DOHH2 (cell line): Measurements from ENCODE around the gene LMO7.

Experiments used
- H3F3A ChIP-seq: fragments of 200-600 bp; sonication (generic), shearing (Covaris generic); 2 replicates; pipeline ENCODE4 v1.6.0; 2016; ENCODE audit warnings: antibody characterized with exemption, mild to moderate bottlenecking; ENCODE audit not compliant: control insufficient read depth, insufficient read depth
- H3K27ac ChIP-seq: fragments of 200-600 bp; sonication (generic); 2 replicates; pipeline ENCODE4 v1.5.1; 2014; ENCODE audit warnings: low read depth, mild to moderate bottlenecking, low read length, moderate library complexity
- H3K27me3 ChIP-seq: fragments of 200-600 bp; sonication (generic); 2 replicates; pipeline ENCODE4 v1.6.1; 2014; ENCODE audit warnings: mild to moderate bottlenecking, low read length, mixed read lengths; ENCODE audit not compliant: control insufficient read depth
- H3K36me3 ChIP-seq: fragments of 200-600 bp; sonication (generic); 2 replicates; pipeline ENCODE4 v1.6.1; 2014; ENCODE audit warnings: mild to moderate bottlenecking, low read length, moderate library complexity, mixed read lengths; ENCODE audit not compliant: control insufficient read depth
- H3K4me1 ChIP-seq: fragments of 200-600 bp; sonication (generic); 2 replicates; pipeline ENCODE4 v1.6.1; 2014; ENCODE audit warnings: mild to moderate bottlenecking, low read length, mixed read lengths; ENCODE audit not compliant: control insufficient read depth
- H3K4me2 ChIP-seq: fragments of 200-600 bp; sonication (generic); 2 replicates; pipeline ENCODE4 v1.6.0; 2014; ENCODE audit warnings: mild to moderate bottlenecking, low read length, moderate library complexity
- H3K4me3 ChIP-seq: fragments of 200-600 bp; sonication (generic); 2 replicates; pipeline ENCODE4 v1.5.1; 2014; ENCODE audit warnings: mild to moderate bottlenecking, low read length, mixed read lengths
- H3K79me2 ChIP-seq: fragments of 200-600 bp; sonication (generic); 2 replicates; pipeline ENCODE4 v1.6.1; 2014; ENCODE audit warnings: mild to moderate bottlenecking, low read length, mixed read lengths; ENCODE audit not compliant: control insufficient read depth
- H3K9me2 ChIP-seq: fragments of 200-600 bp; sonication (generic); replicated peaks from 2 replicates; pipeline ENCODE4 v1.6.1; 2014; ENCODE audit warnings: mild to moderate bottlenecking, low read length, mixed read lengths; ENCODE audit not compliant: control insufficient read depth
- H3K9me3 ChIP-seq: fragments of 200-600 bp; sonication (generic); 2 replicates; pipeline ENCODE4 v1.6.1; 2014; ENCODE audit warnings: antibody characterized with exemption, low read length, mixed read lengths; ENCODE audit not compliant: control insufficient read depth, insufficient read depth
- H4K20me1 ChIP-seq: fragments of 200-600 bp; sonication (generic); 2 replicates; pipeline ENCODE4 v1.6.0; 2014; ENCODE audit warnings: low read depth, mild to moderate bottlenecking, antibody characterized with exemption, low read length, moderate library complexity; ENCODE audit not compliant: control insufficient read depth, insufficient read depth
- CTCF ChIP-seq: fragments of 200-600 bp; sonication (generic); IDR thresholded peaks from one replicate; pipeline ENCODE4 v1.5.1; 2014; ENCODE audit warnings: antibody characterized with exemption, mild to moderate bottlenecking, low read depth, low read length; ENCODE audit not compliant: poor library complexity, severe bottlenecking
- EZH2phosphoT487 ChIP-seq: fragments of 200-600 bp; sonication (generic); IDR thresholded peaks from 2 replicates; pipeline ENCODE4 v1.6.1; 2017; ENCODE audit warnings: borderline replicate concordance, mild to moderate bottlenecking, antibody characterized with exemption, low read length, moderate library complexity, mixed read lengths

The LMO7 gene

GRCh38 chr13:75770592-75771011, 134.5 kb downstream of the LMO7 start:
- H3K36me3 ChIP-seq: no peaks in the 10 kb centered on the region
- H3K27me3 ChIP-seq: no peaks in the 10 kb centered on the region
- no peaks in the 10 kb centered on the region for H3F3A ChIP-seq
- TF ChIP-seq CTCF (no peak), EZH2phosphoT487 (no peak)
- no peaks in the 10 kb centered on the region for H3K4me1 ChIP-seq
- H3K9me2 ChIP-seq: no peaks in the 10 kb centered on the region
- no peak overlapping the region for H3K27ac ChIP-seq
- H3K9me3 ChIP-seq: no peaks in the 10 kb centered on the region
- H3K79me2 ChIP-seq: no peaks in the 10 kb centered on the region
- no peak overlapping the region for H3K4me3 ChIP-seq
- H3K4me2 ChIP-seq: no peak overlapping the region
- H4K20me1 ChIP-seq: no peaks in the 10 kb centered on the region

- H3K4me2 ChIP-seq: no peak overlapping the region
- H3K9me2 ChIP-seq: no peaks in the 10 kb centered on the region
- no peaks in the 10 kb centered on the region for H3F3A ChIP-seq
- H3K79me2 ChIP-seq: no peaks in the 10 kb centered on the region
- H3K36me3 ChIP-seq: no peaks in the 10 kb centered on the region
- no peaks in the 10 kb centered on the region for H3K4me1 ChIP-seq
- TF ChIP-seq EZH2phosphoT487: no peak
- TF ChIP-seq CTCF: no peak
- no peaks in the 10 kb centered on the region for H4K20me1 ChIP-seq
- no peaks in the 10 kb centered on the region for H3K27me3 ChIP-seq
- no peak overlapping the region for H3K4me3 ChIP-seq
- H3K9me3 ChIP-seq: no peaks in the 10 kb centered on the region
- no peak overlapping the region for H3K27ac ChIP-seq
Observed at GRCh38 chr13:75771226-75771625, 135.1 kb downstream of the LMO7 start.

- H3F3A ChIP-seq: no peaks in the 10 kb centered on the region
- H3K4me2 ChIP-seq: no peak overlapping the region
- H3K4me1 ChIP-seq: no peaks in the 10 kb centered on the region
- H3K9me3 ChIP-seq: no peaks in the 10 kb centered on the region
- H3K4me3 ChIP-seq: no peak overlapping the region
- TF ChIP-seq CTCF (no peak), EZH2phosphoT487 (no peak)
- no peaks in the 10 kb centered on the region for H3K27me3 ChIP-seq
- no peaks in the 10 kb centered on the region for H3K36me3 ChIP-seq
- no peaks in the 10 kb centered on the region for H4K20me1 ChIP-seq
- no peaks in the 10 kb centered on the region for H3K9me2 ChIP-seq
- H3K79me2 ChIP-seq: no peaks in the 10 kb centered on the region
- no peak overlapping the region for H3K27ac ChIP-seq
Observed at GRCh38 chr13:75771818-75772217, 135.7 kb downstream of the LMO7 start.

GRCh38 chr13:75774176-75774575, 138.0 kb downstream of the LMO7 start:
- H3K9me3 ChIP-seq: no peaks in the 10 kb centered on the region
- H3K4me1 ChIP-seq: no peaks in the 10 kb centered on the region
- no peak overlapping the region for H3K4me3 ChIP-seq
- no peaks in the 10 kb centered on the region for H3K79me2 ChIP-seq
- no peaks in the 10 kb centered on the region for H3K9me2 ChIP-seq
- H3K4me2 ChIP-seq: no peak overlapping the region
- no peaks in the 10 kb centered on the region for H3K36me3 ChIP-seq
- H4K20me1 ChIP-seq: no peaks in the 10 kb centered on the region
- H3K27me3 ChIP-seq: no peaks in the 10 kb centered on the region
- no peak overlapping the region for H3K27ac ChIP-seq
- TF ChIP-seq CTCF (no peak), EZH2phosphoT487 (no peak)
- H3F3A ChIP-seq: no peaks in the 10 kb centered on the region
